ENCODE data around the gene MED29. TPM values are rescaled to one million over a fixed set of nuclear protein-coding genes. Genes with fewer than 3 reads are reported as not detected.
A peak's percentile ranks its signal among the peaks of the same experiment; 100 is the strongest.

The MED29 gene
- total and polyA plus RNA-seq, 2 of the 13 experiments (the other 11 are each of a cell fraction or from before 2014, with no cell fraction given) = 14.0 to 19.7 TPM

DNA sequence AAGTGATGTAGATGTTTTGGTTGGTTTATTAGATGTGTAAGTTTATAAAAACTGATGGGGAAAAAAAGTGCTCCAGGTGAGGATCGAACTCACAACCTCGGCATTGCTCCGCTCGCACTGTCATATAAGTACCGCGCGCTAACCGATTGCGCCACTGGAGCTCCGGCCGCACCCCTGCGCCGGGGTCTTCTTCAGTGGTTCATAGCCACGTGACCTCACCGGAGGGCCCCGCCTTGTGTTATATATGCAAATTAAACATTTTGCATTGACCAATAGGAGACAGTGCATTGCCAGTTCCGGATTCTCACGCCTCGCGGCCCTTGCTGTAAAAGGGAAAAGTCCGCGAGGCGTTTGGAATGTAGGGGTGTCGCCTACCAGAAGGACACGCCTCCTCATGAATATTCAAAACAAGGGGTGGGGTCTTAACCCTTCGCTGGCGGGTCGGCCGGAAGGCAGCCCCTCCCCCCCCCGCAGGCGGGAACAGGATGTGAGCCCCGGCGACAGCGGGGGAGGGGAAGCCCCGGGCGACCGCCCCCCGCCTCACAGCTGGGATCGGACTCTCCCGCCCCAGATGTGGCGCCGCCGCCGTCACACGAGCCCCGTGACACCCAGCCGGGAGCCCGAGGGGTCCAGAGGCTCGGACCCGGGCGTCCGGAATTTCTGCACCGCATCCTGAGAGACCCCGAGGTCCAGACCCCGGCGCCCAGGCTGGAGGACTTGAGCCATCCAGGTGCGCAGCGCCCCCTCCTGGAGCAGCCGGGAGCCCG lies 21.1 kb downstream of the MED29 start, which contains the start of gene PLEKHG2 (continued):
- TF ChIP-seq SRY (CRISPR knock-in tag; IDR thresholded peaks at IDR 0.05) (peak; percentile 41; the same call in 1 of the 2 replicates), CENPT (CRISPR knock-in tag; IDR thresholded peaks at IDR 0.05; ENCODE audit: low read depth) (no peak), SPEN (CRISPR knock-in tag; IDR thresholded peaks at IDR 0.05; ENCODE audit: low read depth) (peak; percentile 61), NFKBIZ (CRISPR knock-in tag; IDR thresholded peaks at IDR 0.05) (peak; percentile 2; the same call in 1 of the 2 replicates), POLR2G (IDR thresholded peaks at IDR 0.05; ENCODE audit: low read depth, low read length) (peak; percentile 77), CHD4 (IDR thresholded peaks at IDR 0.05; ENCODE audit: borderline replicate concordance, low read length) (peak; percentile 76; the same call in 1 of the 2 replicates), HCFC1 (IDR thresholded peaks at IDR 0.05; ENCODE audit: low read depth, low read length) (0 out of 2 replicates have a peak, but pooled peaks have one; percentile 24), ZNF124 (CRISPR knock-in tag; IDR thresholded peaks at IDR 0.05) (no peak), SNAPC2 (CRISPR knock-in tag; IDR thresholded peaks at IDR 0.05) (peak; percentile 91), CENPX (CRISPR knock-in tag; IDR thresholded peaks at IDR 0.05) (no peak), YY1 (IDR thresholded peaks at IDR 0.05; ENCODE audit: insufficient read depth, insufficient replicate concordance, low read depth, low read length) (peak; percentile 16), ZNF274 (CRISPR knock-in tag; IDR thresholded peaks at IDR 0.05) (peak; percentile 50; the same call in 1 of the 2 replicates), CBX1 (IDR thresholded peaks at IDR 0.05; ENCODE audit: low read depth) (peak; percentile 98), KAT2B (IDR thresholded peaks at IDR 0.05; ENCODE audit: borderline replicate concordance, low read depth, low read length) (no peak), POLR2AphosphoS5 (IDR thresholded peaks at IDR 0.05; ENCODE audit: low read depth, low read length) (0 out of 2 replicates have a peak, but pooled peaks have one; percentile 30), ZNF136 (CRISPR knock-in tag; IDR thresholded peaks at IDR 0.05; ENCODE audit: low read depth) (no peak), ONECUT2 (CRISPR knock-in tag; IDR thresholded peaks at IDR 0.05) (no peak), ZNF841 (CRISPR knock-in tag; IDR thresholded peaks at IDR 0.05; ENCODE audit: borderline replicate concordance) (no peak), ZNF224 (CRISPR knock-in tag; IDR thresholded peaks at IDR 0.05) (no peak), CAMTA2 (CRISPR knock-in tag; IDR thresholded peaks at IDR 0.05; ENCODE audit: borderline replicate concordance) (no peak; the same call in 1 of the 2 replicates), ZNF672 (CRISPR knock-in tag; IDR thresholded peaks at IDR 0.05) (no peak), ASH2L (IDR thresholded peaks at IDR 0.05; ENCODE audit: insufficient read length, low read depth, low read length) (peak; percentile 19), ZNF790 (CRISPR knock-in tag; IDR thresholded peaks at IDR 0.05; ENCODE audit: borderline replicate concordance) (peak; percentile 59; the same call in 1 of the 2 replicates)
- TF ChIP-seq, protein P1, sequence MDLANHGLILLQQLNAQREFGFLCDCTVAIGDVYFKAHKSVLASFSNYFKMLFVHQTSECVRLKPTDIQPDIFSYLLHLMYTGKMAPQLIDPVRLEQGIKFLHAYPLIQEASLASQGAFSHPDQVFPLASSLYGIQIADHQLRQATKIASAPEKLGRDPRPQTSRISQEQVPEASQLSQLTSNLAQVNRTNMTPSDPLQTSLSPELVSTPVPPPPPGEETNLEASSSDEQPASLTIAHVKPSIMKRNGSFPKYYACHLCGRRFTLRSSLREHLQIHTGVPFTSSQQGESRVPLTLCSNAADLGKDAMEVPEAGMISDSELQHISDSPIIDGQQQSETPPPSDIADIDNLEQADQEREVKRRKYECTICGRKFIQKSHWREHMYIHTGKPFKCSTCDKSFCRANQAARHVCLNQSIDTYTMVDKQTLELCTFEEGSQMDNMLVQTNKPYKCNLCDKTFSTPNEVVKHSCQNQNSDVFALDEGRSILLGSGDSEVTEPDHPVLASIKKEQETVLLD (CRISPR knock-in tag; IDR thresholded peaks at IDR 0.05; ENCODE audit: low read depth) = no peak
- TF ChIP-seq, protein P2, sequence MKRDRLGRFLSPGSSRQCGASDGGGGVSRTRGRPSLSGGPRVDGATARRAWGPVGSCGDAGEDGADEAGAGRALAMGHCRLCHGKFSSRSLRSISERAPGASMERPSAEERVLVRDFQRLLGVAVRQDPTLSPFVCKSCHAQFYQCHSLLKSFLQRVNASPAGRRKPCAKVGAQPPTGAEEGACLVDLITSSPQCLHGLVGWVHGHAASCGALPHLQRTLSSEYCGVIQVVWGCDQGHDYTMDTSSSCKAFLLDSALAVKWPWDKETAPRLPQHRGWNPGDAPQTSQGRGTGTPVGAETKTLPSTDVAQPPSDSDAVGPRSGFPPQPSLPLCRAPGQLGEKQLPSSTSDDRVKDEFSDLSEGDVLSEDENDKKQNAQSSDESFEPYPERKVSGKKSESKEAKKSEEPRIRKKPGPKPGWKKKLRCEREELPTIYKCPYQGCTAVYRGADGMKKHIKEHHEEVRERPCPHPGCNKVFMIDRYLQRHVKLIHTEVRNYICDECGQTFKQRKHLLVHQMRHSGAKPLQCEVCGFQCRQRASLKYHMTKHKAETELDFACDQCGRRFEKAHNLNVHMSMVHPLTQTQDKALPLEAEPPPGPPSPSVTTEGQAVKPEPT (CRISPR knock-in tag; IDR thresholded peaks at IDR 0.05; ENCODE audit: low read depth) = no peak
- TF ChIP-seq, protein P3, sequence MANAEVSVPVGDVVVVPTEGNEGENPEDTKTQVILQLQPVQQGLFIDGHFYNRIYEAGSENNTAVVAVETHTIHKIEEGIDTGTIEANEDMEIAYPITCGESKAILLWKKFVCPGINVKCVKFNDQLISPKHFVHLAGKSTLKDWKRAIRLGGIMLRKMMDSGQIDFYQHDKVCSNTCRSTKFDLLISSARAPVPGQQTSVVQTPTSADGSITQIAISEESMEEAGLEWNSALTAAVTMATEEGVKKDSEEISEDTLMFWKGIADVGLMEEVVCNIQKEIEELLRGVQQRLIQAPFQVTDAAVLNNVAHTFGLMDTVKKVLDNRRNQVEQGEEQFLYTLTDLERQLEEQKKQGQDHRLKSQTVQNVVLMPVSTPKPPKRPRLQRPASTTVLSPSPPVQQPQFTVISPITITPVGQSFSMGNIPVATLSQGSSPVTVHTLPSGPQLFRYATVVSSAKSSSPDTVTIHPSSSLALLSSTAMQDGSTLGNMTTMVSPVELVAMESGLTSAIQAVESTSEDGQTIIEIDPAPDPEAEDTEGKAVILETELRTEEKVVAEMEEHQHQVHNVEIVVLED (CRISPR knock-in tag; IDR thresholded peaks at IDR 0.05; ENCODE audit: borderline replicate concordance) = no peak; the same call in 1 of the 2 replicates

Measured in HepG2 (cell line).